Prostate gland (tissue), 2 donors: ENCODE measurements around the gene MAB21L1. TPM values are rescaled to one million over a fixed set of nuclear protein-coding genes. Genes with fewer than 3 reads are reported as not detected.

Experiments
- DNase-seq: peaks from one replicate; pipeline ENCODE4 v3.0.0-alpha.2; 2019; ENCODE audit warnings: low spot score
- H3K27ac ChIP-seq, 2 donors: fragments of 200-600 bp; sonication (generic); 2 replicates each; pipeline ENCODE4 v1.5.1; 2017 to 2019
- H3K27me3 ChIP-seq: fragments of 200-600 bp; sonication (generic); replicated peaks from 2 replicates; pipeline ENCODE4 v1.5.1; 2019; ENCODE audit not compliant: insufficient read depth
- H3K36me3 ChIP-seq, 2 donors: fragments of 200-600 bp; sonication (generic); 1 replicate in 1 of 2; 2 replicates in 1 of 2; pipeline versions ENCODE4 v1.5.1 to v1.8.1; 2017 to 2019
- H3K4me1 ChIP-seq: fragments of 200-600 bp; sonication (generic); replicated peaks from 2 replicates; pipeline ENCODE4 v1.5.1; 2019
- H3K4me3 ChIP-seq, 2 donors: fragments of 200-600 bp; sonication (generic); 2 replicates each; pipeline ENCODE4 v1.5.1; 2017 to 2019
- H3K9me3 ChIP-seq: fragments of 200-600 bp; sonication (generic); 2 replicates; pipeline ENCODE4 v1.5.1; 2017
- CTCF ChIP-seq, 4 experiments: fragments of 200-600 bp in 2 of 4; fragments of 450-650 bp in 2 of 4; sonication (generic) in 2 of 4; IDR thresholded peaks; 1 replicate in 3 of 4; 2 replicates in 1 of 4; pipeline ENCODE4 v1.5.1; 2016 to 2019; ENCODE audit warnings: antibody characterized with exemption in 4 of 4, mild to moderate bottlenecking in 2 of 4, moderate library complexity in 2 of 4
- POLR2A ChIP-seq: fragments of 450-650 bp; IDR thresholded peaks from one replicate; pipeline ENCODE4 v1.6.1; 2016; ENCODE audit warnings: antibody characterized with exemption, mild to moderate bottlenecking
- POLR2AphosphoS5 ChIP-seq: sonication (generic); formaldehyde crosslinking; IDR thresholded peaks from one replicate; pipeline ENCODE4 v1.6.1; 2017; ENCODE audit warnings: antibody characterized with exemption
- WGBS: methylation state at CpG from one replicate; pipeline ENCODE4 v1.1.5; 2018; 5-methylcytosine and 5-hydroxymethylcytosine counted together
- intact Hi-C: fragments of 100-400 bp; cut with DNase I; formaldehyde crosslinking; loops from one replicate; pipeline ENCODE4 v1.14.2; 2022
- total RNA-seq, 2 donors: library from RNA; depleted of rRNA; stranded (reverse); fragments of >200 nt; gene quantifications; one replicate each; pipeline ENCODE4 v1.1.0, GENCODE V29; 2016

Gene MAB21L1
- total RNA-seq, 2 donors from 2014 or later = 0.51 to 3.1 TPM

GRCh38 chr13:35455022-35455421 lies 21.5 kb downstream of the MAB21L1 start:
- 73% methylated on average over 1 of the region's 1 CpG for WGBS
- no peaks in the 10 kb centered on the region for H3K36me3 ChIP-seq
- no peaks in the 10 kb centered on the region for H3K9me3 ChIP-seq
- H3K27me3 ChIP-seq = no peaks in the 10 kb centered on the region
- no peaks in the 10 kb centered on the region for H3K4me1 ChIP-seq
- intact Hi-C loops = no loop called here
- no peak for TF ChIP-seq POLR2A
- no peak for TF ChIP-seq POLR2AphosphoS5
- no peak for TF ChIP-seq CTCF (IDR thresholded peaks at IDR 0.05)
- H3K27ac ChIP-seq = no peak overlapping the region
- DNase-seq = no peak
- H3K4me3 ChIP-seq = no peak overlapping the region

- H3K27me3 ChIP-seq = no peaks in the 10 kb centered on the region
- no peak overlapping the region for H3K27ac ChIP-seq
- intact Hi-C loops = no loop called here
- DNase-seq = no peak
- H3K36me3 ChIP-seq = no peaks in the 10 kb centered on the region
- no peak overlapping the region for H3K4me3 ChIP-seq
- no peaks in the 10 kb centered on the region for H3K4me1 ChIP-seq
- H3K9me3 ChIP-seq = no peaks in the 10 kb centered on the region
- 97% methylated on average over 2 of the region's 2 CpGs for WGBS
- TF ChIP-seq CTCF (IDR thresholded peaks at IDR 0.05) = no peak
- TF ChIP-seq POLR2AphosphoS5 = no peak
- TF ChIP-seq POLR2A = no peak
These were observed 26.7 kb downstream of the MAB21L1 start for GRCh38 chr13:35449821-35450220.

GRCh38 chr13:35448465-35448864 lies 28.0 kb downstream of the MAB21L1 start:
- Histone ChIP-seq H3K4me3 (no peak overlapping the region), H3K27ac (no peak overlapping the region), H3K27me3 (no peaks in the 10 kb centered on the region), H3K4me1 (no peaks in the 10 kb centered on the region), H3K36me3 (no peaks in the 10 kb centered on the region), H3K9me3 (no peaks in the 10 kb centered on the region)
- DNase-seq = no peak
- WGBS = 20% methylated on average over 1 of the region's 1 CpG
- no peak for TF ChIP-seq POLR2A
- TF ChIP-seq POLR2AphosphoS5 = no peak
- TF ChIP-seq CTCF (IDR thresholded peaks at IDR 0.05) = no peak
- intact Hi-C loops = no loop called here
